PC-3 (cell line): ENCODE results near the gene PNLIP. TPM values are rescaled to one million over a fixed set of nuclear protein-coding genes. Genes with fewer than 3 reads are reported as not detected.

ENCODE experiments used
- ATAC-seq: fragments of 200-7000 bp; cut with Tn5 transposase; 2 replicates; pipeline ENCODE4 v1.9.1; 2020; ENCODE audit warnings: mild to moderate bottlenecking, moderate library complexity
- BruUV-seq: library from RNA; stranded (reverse); fragments of 400-500 nt; replicated peaks from 2 replicates; lab custom pipeline; 2021; lab: Mats Ljungman, UMichigan
- CTCF ChIA-PET: fragments of 300-600 bp; sonication (Branson Sonifier 250); formaldehyde crosslinking; loops from one replicate; lab custom pipeline; 2022; ENCODE audit warnings: antibody characterized with exemption; lab: Charles Lee
- POLR2A ChIA-PET: fragments of 300-600 bp; sonication (Branson Sonifier 250); formaldehyde crosslinking; loops from one replicate; lab custom pipeline; 2022; ENCODE audit warnings: antibody characterized with exemption; ENCODE audit not compliant: unreplicated experiment; lab: Charles Lee
- DNase-seq: peaks from one replicate; pipeline ENCODE4 v3.0.0-alpha.2; 2015
- H2AFZ ChIP-seq: fragments of 300-600 bp; sonication (generic); 2 replicates; pipeline ENCODE4 v1.6.0; 2016; ENCODE audit warnings: antibody characterized with exemption, low read length
- H3F3A ChIP-seq: fragments of 300-600 bp; sonication (generic); one replicate; pipeline ENCODE4 v1.6.0; 2017; ENCODE audit warnings: antibody characterized with exemption, low read length, control low read depth, mild to moderate bottlenecking; ENCODE audit not compliant: unreplicated experiment
- H3K27ac ChIP-seq: fragments of 300-600 bp; sonication (generic); 2 replicates; pipeline ENCODE4 v1.5.1; 2016; ENCODE audit warnings: mild to moderate bottlenecking, low read length
- H3K27me3 ChIP-seq: fragments of 300-600 bp; sonication (generic); 2 replicates; pipeline ENCODE4 v1.6.1; 2016; ENCODE audit warnings: low read length, mixed read lengths
- H3K36me3 ChIP-seq: fragments of 300-600 bp; sonication (generic); 2 replicates; pipeline ENCODE4 v1.6.1; 2016; ENCODE audit warnings: low read depth, mixed run types, low read length, mixed read lengths
- H3K4me1 ChIP-seq: fragments of 300-600 bp; sonication (generic); 2 replicates; pipeline ENCODE4 v1.5.1; 2016; ENCODE audit warnings: low read length; ENCODE audit not compliant: insufficient read depth
- H3K4me2 ChIP-seq: fragments of 300-600 bp; sonication (generic); 2 replicates; pipeline ENCODE4 v1.6.0; 2016; ENCODE audit warnings: low read length
- H3K4me3 ChIP-seq: fragments of 300-600 bp; sonication (generic); 2 replicates; pipeline ENCODE4 v1.5.1; 2016; ENCODE audit warnings: mild to moderate bottlenecking, low read length, mixed read lengths
- H3K79me2 ChIP-seq: fragments of 300-600 bp; sonication (generic); 2 replicates; pipeline ENCODE4 v1.6.1; 2017; ENCODE audit warnings: low read length, mixed read lengths
- H3K9ac ChIP-seq: fragments of 300-600 bp; sonication (generic); 2 replicates; pipeline ENCODE4 v1.6.0; 2016; ENCODE audit warnings: mild to moderate bottlenecking, low read length
- H3K9me2 ChIP-seq: fragments of 300-600 bp; sonication (generic); replicated peaks from 2 replicates; pipeline ENCODE4 v1.6.1; 2016; ENCODE audit warnings: mixed run types, low read length, mixed read lengths
- H3K9me3 ChIP-seq: fragments of 300-600 bp; sonication (generic); 2 replicates; pipeline ENCODE4 v1.6.1; 2016; ENCODE audit warnings: low read length, mixed read lengths
- H4K20me1 ChIP-seq: fragments of 300-600 bp; sonication (generic); 2 replicates; pipeline ENCODE4 v1.6.1; 2016; ENCODE audit warnings: low read length, mixed read lengths
- EZH2 ChIP-seq: fragments of 300-600 bp; sonication (generic); IDR thresholded peaks from one replicate; pipeline ENCODE4 v1.6.1; 2017; ENCODE audit warnings: antibody characterized with exemption, mild to moderate bottlenecking, low read length; ENCODE audit not compliant: unreplicated experiment
- EZH2phosphoT487 ChIP-seq: fragments of 300-600 bp; sonication (generic); IDR thresholded peaks from 2 replicates; pipeline ENCODE4 v1.6.1; 2018; ENCODE audit warnings: mild to moderate bottlenecking, antibody characterized with exemption, low read length, borderline replicate concordance
- intact Hi-C: fragments of 100-400 bp; cut with micrococcal nuclease; formaldehyde crosslinking; loops from 2 replicates; pipeline ENCODE4 v1.9.0; 2023
- total RNA-seq: library from RNA; depleted of rRNA; stranded (reverse); fragments of >200 nt; gene quantifications from 2 replicates; pipeline ENCODE4 v1.2.3, GENCODE V29; 2014
- TF ChIP-seq, protein P1 (sequence below): fragments of 300-600 bp; sonication (generic); conservative IDR thresholded peaks from 2 replicates; pipeline ENCODE4 v1.5.1; 2017; ENCODE audit warnings: antibody characterized with exemption, low read depth, mild to moderate bottlenecking, low read length

Gene PNLIP
- total RNA-seq, 1 experiment from 2014 or later, result not detected

- no peaks in the 10 kb centered on the region for H4K20me1 ChIP-seq
- H3K36me3 ChIP-seq, result no peaks in the 10 kb centered on the region
- H3K4me3 ChIP-seq, result no peak overlapping the region
- TF ChIP-seq EZH2phosphoT487 (no peak), EZH2 (no peak)
- TF ChIP-seq, protein P1, sequence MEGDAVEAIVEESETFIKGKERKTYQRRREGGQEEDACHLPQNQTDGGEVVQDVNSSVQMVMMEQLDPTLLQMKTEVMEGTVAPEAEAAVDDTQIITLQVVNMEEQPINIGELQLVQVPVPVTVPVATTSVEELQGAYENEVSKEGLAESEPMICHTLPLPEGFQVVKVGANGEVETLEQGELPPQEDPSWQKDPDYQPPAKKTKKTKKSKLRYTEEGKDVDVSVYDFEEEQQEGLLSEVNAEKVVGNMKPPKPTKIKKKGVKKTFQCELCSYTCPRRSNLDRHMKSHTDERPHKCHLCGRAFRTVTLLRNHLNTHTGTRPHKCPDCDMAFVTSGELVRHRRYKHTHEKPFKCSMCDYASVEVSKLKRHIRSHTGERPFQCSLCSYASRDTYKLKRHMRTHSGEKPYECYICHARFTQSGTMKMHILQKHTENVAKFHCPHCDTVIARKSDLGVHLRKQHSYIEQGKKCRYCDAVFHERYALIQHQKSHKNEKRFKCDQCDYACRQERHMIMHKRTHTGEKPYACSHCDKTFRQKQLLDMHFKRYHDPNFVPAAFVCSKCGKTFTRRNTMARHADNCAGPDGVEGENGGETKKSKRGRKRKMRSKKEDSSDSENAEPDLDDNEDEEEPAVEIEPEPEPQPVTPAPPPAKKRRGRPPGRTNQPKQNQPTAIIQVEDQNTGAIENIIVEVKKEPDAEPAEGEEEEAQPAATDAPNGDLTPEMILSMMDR, result no peak
- no peaks in the 10 kb centered on the region for H3F3A ChIP-seq
- no TSS peak for BruUV-seq
- intact Hi-C loops, result no loop called here
- H3K27me3 ChIP-seq, result peaks cover 20% of the 10 kb centered on the region; the same call in 1 of the 2 replicates
- no peaks in the 10 kb centered on the region for H3K9me2 ChIP-seq
- no peaks in the 10 kb centered on the region for H3K9me3 ChIP-seq
- POLR2A ChIA-PET, result no interaction called here
- no peak overlapping the region for H2AFZ ChIP-seq
- no peak overlapping the region for H3K9ac ChIP-seq
- CTCF ChIA-PET, result no interaction called here
- H3K27ac ChIP-seq, result no peak overlapping the region
- no peaks in the 10 kb centered on the region for H3K4me1 ChIP-seq
- H3K4me2 ChIP-seq, result no peak overlapping the region
- DNase-seq, result no peak
- H3K79me2 ChIP-seq, result no peaks in the 10 kb centered on the region
- no peak for ATAC-seq
Measured at GRCh38 chr10:116606061-116606483, 60.3 kb downstream of the PNLIP start.

- H3K27ac ChIP-seq, result no peak overlapping the region
- no peak for DNase-seq
- no peak overlapping the region for H3K9ac ChIP-seq
- no peaks in the 10 kb centered on the region for H3K4me1 ChIP-seq
- no peak for ATAC-seq
- no peaks in the 10 kb centered on the region for H3F3A ChIP-seq
- no peaks in the 10 kb centered on the region for H3K79me2 ChIP-seq
- H3K36me3 ChIP-seq, result no peaks in the 10 kb centered on the region
- BruUV-seq, result no TSS peak
- no peak overlapping the region for H2AFZ ChIP-seq
- ChIA-PET CTCF (no interaction called here), POLR2A (no interaction called here)
- no peak overlapping the region for H3K4me3 ChIP-seq
- H3K4me2 ChIP-seq, result no peak overlapping the region
- H4K20me1 ChIP-seq, result no peaks in the 10 kb centered on the region
- intact Hi-C loops, result no loop called here
- 0 out of 2 replicates have a peak, but pooled peaks cover 13% of the 10 kb centered on the region for H3K27me3 ChIP-seq
- H3K9me2 ChIP-seq, result no peaks in the 10 kb centered on the region
- H3K9me3 ChIP-seq, result no peaks in the 10 kb centered on the region
- TF ChIP-seq, protein P1, result no peak
- no peak for TF ChIP-seq EZH2
- no peak for TF ChIP-seq EZH2phosphoT487
Measured at GRCh38 chr10:116607336-116607735, 61.6 kb downstream of the PNLIP start.

- POLR2A ChIA-PET, result no interaction called here
- TF ChIP-seq EZH2 (no peak), EZH2phosphoT487 (no peak)
- TF ChIP-seq, protein P1, result no peak
- BruUV-seq, result no TSS peak
- Histone ChIP-seq H3K36me3 (no peaks in the 10 kb centered on the region), H3K9ac (no peak overlapping the region), H3K27me3 (0 out of 2 replicates have a peak, but pooled peaks cover 13% of the 10 kb centered on the region), H3K9me2 (no peaks in the 10 kb centered on the region), H3K4me2 (no peak overlapping the region), H3K9me3 (no peaks in the 10 kb centered on the region), H3K79me2 (no peaks in the 10 kb centered on the region), H3K27ac (no peak overlapping the region), H3F3A (no peaks in the 10 kb centered on the region), H2AFZ (no peak overlapping the region), H3K4me1 (no peaks in the 10 kb centered on the region), H4K20me1 (no peaks in the 10 kb centered on the region), H3K4me3 (no peak overlapping the region)
- ATAC-seq (no peak), DNase-seq (no peak)
- intact Hi-C loops, result no loop called here
- CTCF ChIA-PET, result no interaction called here
Measured at GRCh38 chr10:116608686-116609594, 63.2 kb downstream of the PNLIP start.
